ENCODE data around the gene EFCAB7.

GRCh38 chr1:63603810-63604209, 80.5 kb downstream of the EFCAB7 start:
- no peak for TF ChIP-seq POLR2AphosphoS5 (IDR thresholded peaks at IDR 0.05; ENCODE audit: borderline replicate concordance, low read depth, low read length)
- TF ChIP-seq EZH2 (IDR thresholded peaks at IDR 0.05), result no peak
- no peak for TF ChIP-seq FOXP2 (optimal IDR thresholded peaks at IDR 0.05; ENCODE audit: control extremely low read depth, extremely low read length, insufficient read depth)

Measured in SK-N-MC (cell line).